Prostate gland (tissue), 2 donors: ENCODE results near the gene LAMA2. TPM values are rescaled to one million over a fixed set of nuclear protein-coding genes. Genes with fewer than 3 reads are reported as not detected.

ENCODE experiments used
- DNase-seq: peaks from one replicate; pipeline ENCODE4 v3.0.0-alpha.2; 2019; ENCODE audit warnings: low spot score
- H3K27ac ChIP-seq, 2 donors: fragments of 200-600 bp; sonication (generic); 2 replicates each; pipeline ENCODE4 v1.5.1; 2017 to 2019
- H3K27me3 ChIP-seq: fragments of 200-600 bp; sonication (generic); replicated peaks from 2 replicates; pipeline ENCODE4 v1.5.1; 2019; ENCODE audit not compliant: insufficient read depth
- H3K36me3 ChIP-seq, 2 donors: fragments of 200-600 bp; sonication (generic); 1 replicate in 1 of 2; 2 replicates in 1 of 2; pipeline versions ENCODE4 v1.5.1 to v1.8.1; 2017 to 2019
- H3K4me1 ChIP-seq: fragments of 200-600 bp; sonication (generic); replicated peaks from 2 replicates; pipeline ENCODE4 v1.5.1; 2019
- H3K4me3 ChIP-seq, 2 donors: fragments of 200-600 bp; sonication (generic); 2 replicates each; pipeline ENCODE4 v1.5.1; 2017 to 2019
- H3K9me3 ChIP-seq: fragments of 200-600 bp; sonication (generic); 2 replicates; pipeline ENCODE4 v1.5.1; 2017
- CTCF ChIP-seq, 4 experiments: fragments of 200-600 bp in 2 of 4; fragments of 450-650 bp in 2 of 4; sonication (generic) in 2 of 4; IDR thresholded peaks; 1 replicate in 3 of 4; 2 replicates in 1 of 4; pipeline ENCODE4 v1.5.1; 2016 to 2019; ENCODE audit warnings: antibody characterized with exemption in 4 of 4, mild to moderate bottlenecking in 2 of 4, moderate library complexity in 2 of 4
- POLR2A ChIP-seq: fragments of 450-650 bp; IDR thresholded peaks from one replicate; pipeline ENCODE4 v1.6.1; 2016; ENCODE audit warnings: antibody characterized with exemption, mild to moderate bottlenecking
- POLR2AphosphoS5 ChIP-seq: sonication (generic); formaldehyde crosslinking; IDR thresholded peaks from one replicate; pipeline ENCODE4 v1.6.1; 2017; ENCODE audit warnings: antibody characterized with exemption
- WGBS: methylation state at CpG from one replicate; pipeline ENCODE4 v1.1.5; 2018; 5-methylcytosine and 5-hydroxymethylcytosine counted together
- intact Hi-C: fragments of 100-400 bp; cut with DNase I; formaldehyde crosslinking; loops from one replicate; pipeline ENCODE4 v1.14.2; 2022
- total RNA-seq, 2 donors: library from RNA; depleted of rRNA; stranded (reverse); fragments of >200 nt; gene quantifications; one replicate each; pipeline ENCODE4 v1.1.0, GENCODE V29; 2016

Gene LAMA2
- total RNA-seq, 2 donors from 2014 or later = 10.1 to 89.1 TPM

GRCh38 chr6:129350278-129350677 is 467.3 kb downstream of the LAMA2 start:
- H3K4me3 ChIP-seq = no peak overlapping the region
- DNase-seq = no peak
- no peak overlapping the region for H3K27ac ChIP-seq
- H3K36me3 ChIP-seq = no peaks in the 10 kb centered on the region
- intact Hi-C loops = no loop called here
- H3K4me1 ChIP-seq = no peaks in the 10 kb centered on the region
- no peaks in the 10 kb centered on the region for H3K27me3 ChIP-seq
- TF ChIP-seq CTCF (IDR thresholded peaks at IDR 0.05) = no peak
- TF ChIP-seq POLR2A = no peak
- TF ChIP-seq POLR2AphosphoS5 = no peak
- H3K9me3 ChIP-seq = no peaks in the 10 kb centered on the region
- 97% methylated on average over 2 of the region's 2 CpGs for WGBS

DNA sequence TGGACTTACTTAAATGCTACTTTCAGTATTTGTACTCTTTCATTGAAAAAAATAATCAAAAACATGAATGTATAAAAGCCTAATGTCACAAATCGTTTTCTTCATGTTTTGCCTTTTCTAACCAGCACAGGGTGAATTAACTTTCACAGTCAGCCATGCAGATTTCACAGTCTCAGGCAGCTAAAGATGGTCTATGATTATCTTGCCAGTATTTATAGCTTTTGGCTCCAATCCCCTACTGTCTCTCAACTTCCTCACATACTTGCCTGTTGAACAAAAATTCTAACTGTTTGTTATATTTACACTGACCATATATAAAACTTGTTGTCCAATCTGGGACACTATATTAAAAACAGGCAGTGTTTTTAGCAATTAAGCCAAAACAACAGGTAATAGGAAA is 468.9 kb downstream of the LAMA2 start:
- H3K27ac ChIP-seq = no peak overlapping the region
- no peak overlapping the region for H3K4me3 ChIP-seq
- DNase-seq = no peak
- H3K9me3 ChIP-seq = no peaks in the 10 kb centered on the region
- TF ChIP-seq CTCF (IDR thresholded peaks at IDR 0.05) (no peak), POLR2AphosphoS5 (no peak), POLR2A (no peak)
- WGBS = 25% methylated on average over 1 of the region's 1 CpG
- H3K4me1 ChIP-seq = no peaks in the 10 kb centered on the region
- H3K36me3 ChIP-seq = no peaks in the 10 kb centered on the region
- H3K27me3 ChIP-seq = no peaks in the 10 kb centered on the region
- intact Hi-C loops = no loop called here

DNA sequence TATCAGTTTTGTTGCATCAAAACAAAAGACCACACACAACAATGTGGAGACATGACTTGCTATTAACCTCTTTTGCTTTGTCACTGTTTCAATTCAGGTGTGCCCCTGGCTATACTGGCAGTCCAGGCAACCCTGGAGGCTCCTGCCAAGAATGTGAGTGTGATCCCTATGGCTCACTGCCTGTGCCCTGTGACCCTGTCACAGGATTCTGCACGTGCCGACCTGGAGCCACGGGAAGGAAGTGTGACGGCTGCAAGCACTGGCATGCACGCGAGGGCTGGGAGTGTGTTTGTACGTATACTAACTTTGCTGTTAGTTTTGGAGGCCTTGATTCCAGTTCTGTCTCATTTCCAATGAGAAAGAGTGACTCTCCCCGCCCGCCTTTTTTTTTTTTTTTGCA is 470.1 kb downstream of the LAMA2 start:
- Histone ChIP-seq H3K27me3 (no peaks in the 10 kb centered on the region), H3K9me3 (no peaks in the 10 kb centered on the region), H3K27ac (no peak overlapping the region), H3K4me3 (no peak overlapping the region), H3K36me3 (no peaks in the 10 kb centered on the region), H3K4me1 (no peaks in the 10 kb centered on the region)
- intact Hi-C loops = no loop called here
- WGBS = 46% methylated on average over 9 of the region's 9 CpGs
- peak; percentile 24 for DNase-seq
- TF ChIP-seq POLR2AphosphoS5 = peak; percentile 11
- no peak for TF ChIP-seq CTCF (IDR thresholded peaks at IDR 0.05)
- no peak for TF ChIP-seq POLR2A

DNA sequence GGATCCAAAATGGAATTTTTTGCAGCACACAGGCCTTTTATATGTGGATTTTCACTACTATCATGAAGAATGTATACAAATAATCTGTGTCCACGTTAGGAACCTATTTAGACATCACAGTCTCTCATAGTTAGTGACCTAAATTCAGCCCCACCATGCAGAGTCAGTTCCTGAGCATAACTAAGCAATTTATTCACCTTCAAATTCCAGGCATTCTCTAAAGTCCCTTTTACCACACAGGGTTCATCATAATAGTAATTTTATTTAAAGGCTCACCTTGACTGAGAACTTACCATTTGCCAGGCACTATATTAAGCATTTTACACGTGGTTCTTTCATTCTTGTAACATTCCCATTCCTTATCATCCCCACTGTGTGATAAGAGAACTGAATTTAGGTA is 473.2 kb downstream of the LAMA2 start:
- H3K4me1 ChIP-seq = no peaks in the 10 kb centered on the region
- no peak overlapping the region for H3K27ac ChIP-seq
- no peak for DNase-seq
- TF ChIP-seq CTCF (IDR thresholded peaks at IDR 0.05) (no peak), POLR2A (no peak), POLR2AphosphoS5 (no peak)
- intact Hi-C loops = no loop called here
- H3K4me3 ChIP-seq = no peak overlapping the region
- H3K9me3 ChIP-seq = no peaks in the 10 kb centered on the region
- WGBS = 75% methylated on average over 2 of the region's 2 CpGs
- no peaks in the 10 kb centered on the region for H3K36me3 ChIP-seq
- no peaks in the 10 kb centered on the region for H3K27me3 ChIP-seq

- intact Hi-C loops = loop anchor here (10.0 kb wide), 1 partner anchor 635 kb away; no protein-coding TSS in a partner anchor
- whole genome bisulfite sequencing = 36% methylated on average over 2 of the region's 2 CpGs
- no peaks in the 10 kb centered on the region for H3K27me3 ChIP-seq
- H3K9me3 ChIP-seq = no peaks in the 10 kb centered on the region
- DNase-seq = no peak
- H3K27ac ChIP-seq = no peak overlapping the region
- H3K4me3 ChIP-seq = no peak overlapping the region
- no peaks in the 10 kb centered on the region for H3K36me3 ChIP-seq
- H3K4me1 ChIP-seq = no peaks in the 10 kb centered on the region
- TF ChIP-seq CTCF (IDR thresholded peaks at IDR 0.05) = no peak
- TF ChIP-seq POLR2A = no peak
- no peak for TF ChIP-seq POLR2AphosphoS5
These were observed 477.1 kb downstream of the LAMA2 start for GRCh38 chr6:129359811-129360681.
